ENCODE results near the gene ST8SIA6.
"Not testable (repeated sequence)": the region's sequence is repeated elsewhere in the genome, so short reads cannot be mapped to it uniquely, and the experiment has no call there.

The ST8SIA6 gene, protein sequence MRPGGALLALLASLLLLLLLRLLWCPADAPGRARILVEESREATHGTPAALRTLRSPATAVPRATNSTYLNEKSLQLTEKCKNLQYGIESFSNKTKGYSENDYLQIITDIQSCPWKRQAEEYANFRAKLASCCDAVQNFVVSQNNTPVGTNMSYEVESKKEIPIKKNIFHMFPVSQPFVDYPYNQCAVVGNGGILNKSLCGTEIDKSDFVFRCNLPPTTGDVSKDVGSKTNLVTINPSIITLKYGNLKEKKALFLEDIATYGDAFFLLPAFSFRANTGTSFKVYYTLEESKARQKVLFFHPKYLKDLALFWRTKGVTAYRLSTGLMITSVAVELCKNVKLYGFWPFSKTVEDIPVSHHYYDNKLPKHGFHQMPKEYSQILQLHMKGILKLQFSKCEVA

DNA sequence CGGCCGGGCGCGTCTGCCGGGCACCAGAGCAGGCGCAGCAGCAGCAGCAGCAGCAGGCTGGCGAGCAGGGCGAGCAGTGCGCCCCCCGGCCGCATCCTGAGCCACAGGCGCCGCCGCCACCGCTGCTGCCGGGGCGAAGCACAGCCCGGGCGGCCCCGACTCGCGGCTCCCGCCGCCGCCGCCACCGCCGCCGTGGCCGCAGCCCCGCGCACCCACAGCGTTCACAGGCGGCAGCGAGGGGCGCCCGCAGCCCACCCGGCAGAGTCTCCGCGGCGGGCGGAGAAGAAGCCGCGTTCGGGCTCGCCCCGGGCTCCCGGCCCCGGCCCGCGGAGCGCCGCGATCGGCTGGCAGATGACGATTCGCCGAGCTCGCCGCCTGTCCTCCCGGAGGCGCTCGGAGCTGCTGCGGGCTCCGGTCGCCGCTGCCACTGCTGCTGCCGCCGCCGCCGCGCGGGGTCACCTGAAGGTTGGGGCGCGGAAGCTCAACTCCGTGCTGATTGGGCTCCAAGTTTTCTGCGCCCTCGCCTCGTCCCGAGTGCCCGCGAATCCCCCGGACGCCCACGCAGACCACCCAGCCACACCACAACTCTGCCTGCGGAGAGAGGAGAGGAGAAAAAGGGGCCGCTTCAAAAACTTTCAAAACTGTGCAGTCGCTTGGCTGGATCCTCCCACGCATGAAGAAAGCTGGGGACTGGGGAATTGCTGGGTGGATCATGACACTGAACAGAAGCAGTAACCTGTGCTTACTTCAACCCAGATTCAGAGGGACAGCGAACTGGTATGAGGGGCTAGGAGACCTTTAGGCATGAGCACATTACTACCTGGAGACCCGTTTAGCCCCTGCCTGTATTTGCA lies at the start of gene ST8SIA6:
Gene ST8SIA6, minus strand, starts transcription at position 435 of the 854 bp plus-strand sequence. Its CDS starts 340 bp downstream, at position 95.
- peak; percentile 69 for DNase-seq (ENCODE audit: low spot score)

- DNase-seq (ENCODE audit: low spot score), result no peak
Measured at GRCh38 chr10:17503795-17504194, 49.4 kb upstream of the ST8SIA6 start.

- DNase-seq (ENCODE audit: low spot score), result no peak
Measured at GRCh38 chr10:17502814-17503213, 48.4 kb upstream of the ST8SIA6 start.

GRCh38 chr10:17499014-17499413 lies 44.6 kb upstream of the ST8SIA6 start:
- DNase-seq (ENCODE audit: low spot score), result not testable (repeated sequence)

- DNase-seq (ENCODE audit: low spot score), result no peak
Measured at GRCh38 chr10:17497446-17498030, 43.1 kb upstream of the ST8SIA6 start.

DNA sequence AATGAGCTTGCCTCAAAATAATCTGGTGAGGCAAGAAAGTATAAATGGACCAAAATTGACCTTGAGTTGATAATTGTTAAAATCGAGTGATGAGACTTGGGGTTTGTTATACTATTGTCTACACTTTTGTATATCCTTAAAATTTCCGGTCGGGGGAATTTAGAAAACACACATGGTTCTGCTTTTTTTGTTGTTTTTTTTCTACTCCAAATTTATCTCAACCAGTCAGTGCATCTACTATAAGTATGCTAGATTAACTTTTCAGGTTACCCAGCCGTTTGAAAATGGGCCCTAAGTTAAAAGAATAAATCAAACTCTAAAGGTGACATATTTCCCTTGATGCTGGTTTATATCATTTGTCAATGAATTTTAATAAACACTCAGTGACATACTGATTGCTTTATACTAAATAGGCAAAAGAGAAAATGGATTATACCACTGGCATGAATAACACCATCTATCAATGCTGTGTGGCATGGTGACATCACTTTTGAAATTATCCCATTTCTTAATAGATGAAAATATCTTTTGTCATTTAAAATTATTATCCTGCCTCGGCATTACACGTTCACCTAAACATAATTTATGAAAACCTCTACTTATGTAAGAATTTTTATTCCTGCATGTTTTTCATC lies 40.3 kb upstream of the ST8SIA6 start:
- DNase-seq (ENCODE audit: low spot score), result no peak

- DNase-seq (ENCODE audit: low spot score), result no peak
Measured at GRCh38 chr10:17488848-17489247, 34.5 kb upstream of the ST8SIA6 start.

DNA sequence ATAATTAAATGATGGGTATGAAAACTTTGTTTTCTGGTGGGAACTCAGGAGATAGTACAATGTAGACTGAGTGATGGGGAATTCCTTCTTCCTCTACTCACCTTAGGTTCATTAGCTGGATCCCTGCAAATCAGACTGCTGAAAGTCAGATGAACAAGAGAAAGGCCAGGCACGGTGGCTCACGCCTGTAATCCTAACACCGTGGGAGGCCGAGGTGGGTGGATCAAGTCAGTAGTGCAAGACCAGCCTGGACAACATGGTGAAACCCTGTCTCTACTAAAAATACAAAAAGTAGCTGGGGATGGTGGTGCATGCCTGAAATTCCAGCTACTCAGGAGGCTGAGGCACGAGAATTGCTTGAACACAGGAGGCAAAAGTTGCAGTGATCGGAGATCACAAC lies 28.7 kb upstream of the ST8SIA6 start:
- no peak for DNase-seq (ENCODE audit: low spot score)

GRCh38 chr10:17479822-17480221 lies 25.4 kb upstream of the ST8SIA6 start:
- DNase-seq (ENCODE audit: low spot score), result no peak

DNA sequence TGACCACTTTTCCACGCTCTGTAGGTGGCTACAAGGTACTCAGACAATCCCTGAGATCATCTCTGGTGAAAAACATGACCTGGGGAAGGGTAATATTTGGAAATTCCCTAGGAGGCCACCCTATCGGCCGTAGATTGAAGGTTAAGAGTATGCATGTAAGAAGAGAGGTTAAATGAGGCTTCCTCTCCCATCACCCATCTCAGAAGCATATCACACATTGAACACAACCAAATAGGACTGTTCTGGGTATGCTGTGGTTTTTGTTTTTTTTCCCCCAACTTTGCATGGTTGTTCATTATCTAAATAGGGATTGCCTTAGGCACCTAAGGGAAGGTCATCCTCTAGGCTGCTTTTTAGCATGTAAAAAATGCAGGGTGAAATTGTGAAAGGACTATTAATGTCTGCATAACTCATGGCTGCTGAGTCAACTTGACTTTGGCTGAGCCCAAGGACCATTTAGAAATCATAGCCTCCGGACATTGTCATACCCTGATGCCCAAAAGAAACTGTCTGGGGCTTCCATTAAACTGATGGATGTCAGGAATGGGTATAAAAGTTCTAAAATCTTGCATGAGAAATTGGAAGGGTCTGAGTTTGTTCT lies 24.7 kb upstream of the ST8SIA6 start:
- no peak for DNase-seq (ENCODE audit: low spot score)

GRCh38 chr10:17476073-17476472 lies 21.7 kb upstream of the ST8SIA6 start:
- DNase-seq (ENCODE audit: low spot score), result no peak

DNA sequence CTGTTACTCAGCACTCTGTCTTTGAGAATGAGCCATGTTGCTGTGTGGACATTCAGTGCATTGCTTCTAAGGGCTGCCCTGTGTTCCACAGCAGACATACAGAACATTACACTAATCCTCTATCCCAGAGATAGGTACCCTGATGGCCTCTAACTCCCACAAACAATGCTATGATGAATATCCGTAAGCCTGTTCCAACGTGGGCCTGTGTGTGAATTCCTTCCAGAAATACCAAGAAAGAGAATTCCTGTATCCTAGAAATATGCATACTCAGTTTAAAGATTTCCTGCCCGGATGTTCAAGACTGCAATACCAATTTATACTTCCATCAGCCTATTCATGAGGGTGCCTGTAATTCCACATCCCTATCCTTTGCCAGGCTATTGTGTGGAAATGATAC lies 21.3 kb upstream of the ST8SIA6 start:
- no peak for DNase-seq (ENCODE audit: low spot score)

DNA sequence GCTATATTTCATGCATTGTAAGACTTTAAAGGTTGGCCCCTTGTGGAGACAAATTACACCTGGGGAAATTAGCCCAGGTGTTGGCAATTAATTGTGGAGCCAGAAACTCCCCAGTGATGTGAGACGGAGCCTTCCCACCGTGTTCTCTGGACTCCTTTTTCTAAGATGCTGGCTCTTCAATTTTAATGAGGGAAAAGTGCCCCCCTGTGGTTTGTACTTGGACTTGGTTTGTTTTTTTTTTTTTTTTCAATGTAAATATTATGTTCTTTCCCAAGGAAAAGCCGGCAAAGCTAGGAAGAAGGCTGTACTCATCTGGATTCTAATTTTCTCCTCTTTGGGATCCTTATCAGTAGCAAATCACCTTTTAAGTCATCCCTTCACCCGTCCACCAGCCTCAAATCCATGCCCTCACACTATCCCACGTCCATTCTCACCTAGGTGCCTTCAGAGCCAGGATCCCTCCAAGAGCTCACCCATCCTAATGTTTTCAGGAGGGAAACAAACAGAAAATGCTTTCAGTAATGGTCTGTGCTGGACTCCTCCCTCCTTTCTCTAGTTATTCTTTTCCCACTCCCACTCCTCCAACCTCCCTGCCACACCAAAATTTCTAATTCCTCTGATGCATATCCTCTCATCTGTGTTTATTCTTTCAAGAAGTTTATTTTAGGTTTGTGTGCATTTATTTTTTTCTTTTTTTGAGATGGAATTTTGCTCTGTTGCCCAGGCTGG lies 20.4 kb upstream of the ST8SIA6 start:
- DNase-seq (ENCODE audit: low spot score), result no peak

DNA sequence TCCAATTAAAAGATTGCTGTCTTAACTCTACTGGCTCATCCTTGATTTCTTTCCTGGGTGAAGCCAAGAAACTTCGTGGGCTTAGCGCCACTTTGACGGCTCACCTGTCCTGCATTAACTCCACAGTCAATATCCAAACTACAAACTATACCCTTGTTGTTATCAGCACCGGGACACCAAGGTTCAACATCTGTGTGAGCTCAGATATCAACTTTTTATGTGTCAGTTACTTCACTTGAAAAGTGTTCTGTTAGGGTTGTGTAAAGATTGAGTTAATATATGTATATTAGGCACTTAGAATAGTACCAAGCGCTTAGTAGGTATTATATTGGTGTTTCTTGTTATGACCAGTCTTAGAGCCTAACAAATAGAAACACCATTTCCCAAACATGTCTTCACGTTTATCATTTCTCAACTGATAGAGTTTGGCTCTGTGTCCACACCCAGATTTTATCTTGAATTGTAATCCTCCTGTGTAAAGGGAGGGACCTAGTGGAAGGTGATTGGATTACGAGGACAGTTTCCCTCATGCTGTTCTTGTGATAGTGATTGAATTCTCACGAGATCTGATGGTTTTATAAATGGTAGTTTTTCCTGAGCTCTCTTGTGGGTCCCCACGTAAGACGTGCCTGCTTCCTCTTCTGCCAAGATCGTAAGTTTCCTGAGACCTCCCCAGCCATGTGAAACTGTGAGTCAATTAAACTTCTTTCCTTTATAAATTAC lies 19.0 kb upstream of the ST8SIA6 start:
- DNase-seq (ENCODE audit: low spot score), result no peak

DNA sequence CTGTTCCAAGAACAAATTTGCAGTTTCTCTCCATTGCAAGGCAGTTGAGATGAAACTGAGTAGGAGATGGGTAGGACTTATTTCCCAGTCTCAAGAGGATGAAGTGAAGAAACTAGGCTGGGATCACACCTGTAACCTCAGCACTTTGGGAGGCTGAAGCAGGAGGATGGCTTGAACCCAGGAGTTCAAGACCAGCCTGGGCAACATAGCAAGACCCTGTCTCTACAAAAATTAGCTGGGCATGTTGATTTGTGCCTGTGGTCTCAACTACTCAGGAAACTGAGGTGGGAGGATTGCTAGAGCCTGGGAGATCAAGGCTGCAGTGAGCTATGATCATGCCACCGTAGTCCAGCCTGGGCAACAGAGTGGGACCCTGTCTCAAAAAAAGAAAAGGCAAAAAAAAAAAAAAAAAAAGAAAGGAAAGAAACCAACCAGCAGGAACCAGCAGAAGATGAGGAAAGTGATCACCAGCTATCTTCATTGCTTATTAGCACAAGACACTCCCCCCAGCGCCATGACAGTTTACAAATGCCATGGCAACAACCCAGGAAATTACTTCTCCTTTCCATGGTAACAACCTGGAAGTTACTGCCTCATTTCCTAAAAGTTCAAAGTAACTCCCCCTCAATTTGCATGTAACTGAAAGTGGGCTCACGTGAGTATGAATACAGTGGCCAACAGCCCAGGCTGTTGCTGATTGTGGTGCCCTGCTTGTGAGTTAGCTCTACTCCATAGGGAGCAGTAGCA lies 18.3 kb upstream of the ST8SIA6 start:
- no peak for DNase-seq (ENCODE audit: low spot score)

- DNase-seq (ENCODE audit: low spot score), result no peak
Measured at GRCh38 chr10:17470246-17470645, 15.9 kb upstream of the ST8SIA6 start.

- DNase-seq (ENCODE audit: low spot score), result no peak
Measured at GRCh38 chr10:17465328-17466125, 11.1 kb upstream of the ST8SIA6 start.

GRCh38 chr10:17464545-17464944 lies 10.2 kb upstream of the ST8SIA6 start:
- DNase-seq (ENCODE audit: low spot score), result no peak

DNA sequence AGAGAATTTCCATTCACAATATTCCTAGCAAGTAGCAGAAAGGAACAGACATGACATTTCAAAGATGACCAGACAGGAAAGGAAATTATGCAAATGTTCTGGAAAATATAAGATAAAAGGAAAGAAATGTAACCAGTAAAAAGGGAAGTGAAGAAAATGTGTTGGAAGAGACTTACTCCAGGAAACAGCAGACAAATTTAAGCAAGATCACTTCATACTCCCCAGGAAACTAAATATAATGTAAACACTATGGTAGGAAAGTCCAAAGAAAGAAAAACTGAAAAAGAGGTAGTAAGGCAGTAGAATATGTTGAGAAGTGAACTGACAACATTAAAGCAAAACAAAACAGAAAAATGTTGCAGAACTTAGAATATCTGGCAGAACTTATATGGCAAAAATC lies 6.4 kb upstream of the ST8SIA6 start:
- no peak for DNase-seq (ENCODE audit: low spot score)
